H9 (cell line): ENCODE results near the gene NGRN. TPM values are rescaled to one million over a fixed set of nuclear protein-coding genes. Genes with fewer than 3 reads are reported as not detected.

Experiments
- DNase-seq: peaks from one replicate; pipeline ENCODE4 v3.0.0-alpha.2; 2017
- H2AFZ ChIP-seq: one replicate; pipeline ENCODE4 v1.6.1; 2013; ENCODE audit warnings: mild to moderate bottlenecking, low read length, control low read depth, moderate library complexity
- H2AK5ac ChIP-seq: 2 replicates; pipeline ENCODE4 v1.6.1; 2013; ENCODE audit warnings: low read length, control low read depth, mixed read lengths; ENCODE audit not compliant: insufficient read length
- H2BK120ac ChIP-seq: one replicate; pipeline ENCODE4 v1.6.1; 2013; ENCODE audit warnings: low read depth, mild to moderate bottlenecking, low read length, control low read depth, inconsistent platforms; ENCODE audit not compliant: poor library complexity, severe bottlenecking
- H2BK12ac ChIP-seq: 2 replicates; pipeline ENCODE4 v1.6.1; 2013; ENCODE audit warnings: low read length, control low read depth, mixed read lengths, low read depth; ENCODE audit not compliant: insufficient read length
- H2BK15ac ChIP-seq: 2 replicates; pipeline ENCODE4 v1.6.1; 2013; ENCODE audit warnings: low read depth, low read length, control low read depth
- H2BK20ac ChIP-seq: one replicate; pipeline ENCODE4 v1.6.1; 2013; ENCODE audit warnings: low read depth, mild to moderate bottlenecking, low read length, control low read depth, inconsistent platforms; ENCODE audit not compliant: poor library complexity, severe bottlenecking
- H2BK5ac ChIP-seq: 2 replicates; pipeline ENCODE4 v1.6.1; 2013; ENCODE audit warnings: low read length, control low read depth, mixed read lengths; ENCODE audit not compliant: insufficient read length
- H3K14ac ChIP-seq: 2 replicates; pipeline ENCODE4 v1.6.1; 2013; ENCODE audit warnings: low read length, control low read depth; ENCODE audit not compliant: insufficient read depth
- H3K18ac ChIP-seq: 2 replicates; pipeline ENCODE4 v1.6.1; 2013; ENCODE audit warnings: low read depth, mild to moderate bottlenecking, mixed read lengths, low read length, control low read depth; ENCODE audit not compliant: insufficient read length
- H3K23ac ChIP-seq: 2 replicates; pipeline ENCODE4 v1.6.1; 2013; ENCODE audit warnings: low read length, control low read depth, mixed read lengths, low read depth; ENCODE audit not compliant: insufficient read length
- H3K23me2 ChIP-seq: 2 replicates; pipeline ENCODE4 v1.6.1; 2013; ENCODE audit warnings: low read depth, mild to moderate bottlenecking, mixed read lengths, low read length, control low read depth; ENCODE audit not compliant: insufficient read length, poor library complexity, severe bottlenecking
- H3K27ac ChIP-seq: 2 replicates; pipeline ENCODE4 v1.5.1; 2013; ENCODE audit warnings: low read length, control low read depth, mixed read lengths, low read depth; ENCODE audit not compliant: insufficient read length
- H3K27me3 ChIP-seq: 2 replicates; pipeline ENCODE4 v1.6.1; 2013; ENCODE audit warnings: low read length, control low read depth, inconsistent platforms; ENCODE audit not compliant: insufficient read depth
- H3K4ac ChIP-seq: 2 replicates; pipeline ENCODE4 v1.6.1; 2013; ENCODE audit warnings: low read depth, mild to moderate bottlenecking, control low read depth, inconsistent platforms, low read length, moderate library complexity
- H3K4me1 ChIP-seq: 2 replicates; pipeline ENCODE4 v1.6.1; 2013; ENCODE audit warnings: low read length, control low read depth, inconsistent platforms; ENCODE audit not compliant: insufficient read depth
- H3K4me2 ChIP-seq: 2 replicates; pipeline ENCODE4 v1.6.1; 2013; ENCODE audit warnings: low read length, control low read depth, mixed read lengths; ENCODE audit not compliant: insufficient read length, insufficient read depth
- H3K56ac ChIP-seq: 2 replicates; pipeline ENCODE4 v1.6.1; 2013; ENCODE audit warnings: low read depth, mild to moderate bottlenecking, mixed read lengths, low read length, control low read depth; ENCODE audit not compliant: insufficient read length
- H3K79me1 ChIP-seq: 2 replicates; pipeline ENCODE4 v1.6.1; 2013; ENCODE audit warnings: low read depth, mild to moderate bottlenecking, moderate library complexity, low read length, control low read depth, inconsistent platforms; ENCODE audit not compliant: insufficient read depth, poor library complexity, severe bottlenecking
- H3K79me2 ChIP-seq: 2 replicates; pipeline ENCODE4 v1.6.1; 2013; ENCODE audit warnings: low read length, control low read depth, inconsistent platforms; ENCODE audit not compliant: insufficient read depth
- H3K9ac ChIP-seq: 2 replicates; pipeline ENCODE4 v1.6.1; 2013; ENCODE audit warnings: low read length, control low read depth, mixed read lengths; ENCODE audit not compliant: insufficient read length; ENCODE audit errors: extremely low read depth
- H3K9me3 ChIP-seq: one replicate; pipeline ENCODE4 v1.6.1; 2013; ENCODE audit warnings: low read depth, low read length, inconsistent platforms; ENCODE audit not compliant: control insufficient read depth
- H3T11ph ChIP-seq: one replicate; pipeline ENCODE4 v1.6.1; 2013; ENCODE audit warnings: mild to moderate bottlenecking, low read length, control low read depth, inconsistent platforms
- H4K20me1 ChIP-seq: one replicate; pipeline ENCODE4 v1.6.1; 2013; ENCODE audit not compliant: control insufficient read depth, insufficient read length, insufficient read depth
- H4K5ac ChIP-seq: 2 replicates; pipeline ENCODE4 v1.6.1; 2013; ENCODE audit warnings: low read depth, mild to moderate bottlenecking, mixed read lengths, low read length, control low read depth; ENCODE audit not compliant: insufficient read length
- H4K8ac ChIP-seq: replicated peaks from 2 replicates; pipeline ENCODE4 v1.6.1; 2013; ENCODE audit warnings: low read length, control low read depth, mixed read lengths, low read depth; ENCODE audit not compliant: insufficient read length
- H4K91ac ChIP-seq: 2 replicates; pipeline ENCODE4 v1.6.1; 2013; ENCODE audit warnings: low read depth, mild to moderate bottlenecking, moderate library complexity, mixed read lengths, low read length, control low read depth; ENCODE audit not compliant: insufficient read length
- H3K27ac Mint-ChIP-seq, 3 experiments: 2 replicates in 2 of 3; 3 replicates in 1 of 3; pipeline ENCODE4 v1.8.0; 2020 to 2021; ENCODE audit warnings: mixed read lengths in 3 of 3, mild to moderate bottlenecking in 1 of 3, moderate library complexity in 1 of 3
- H3K27me3 Mint-ChIP-seq: 2 replicates; pipeline ENCODE4 v1.8.0; 2021; ENCODE audit warnings: low read depth, mild to moderate bottlenecking, moderate library complexity, mixed read lengths
- H3K36me3 Mint-ChIP-seq, 3 experiments: 2 replicates in 2 of 3; 3 replicates in 1 of 3; pipeline ENCODE4 v1.8.0; 2020 to 2021; ENCODE audit warnings: low read depth in 3 of 3, mixed read lengths in 3 of 3; ENCODE audit not compliant: insufficient read depth in 1 of 3
- H3K4me1 Mint-ChIP-seq, 2 experiments: 2 replicates each; pipeline ENCODE4 v1.8.0; 2020; ENCODE audit warnings: mixed read lengths in 2 of 2
- H3K4me3 Mint-ChIP-seq, 2 experiments: 2 replicates in 1 of 2; 3 replicates in 1 of 2; pipeline ENCODE4 v1.8.0; 2020 to 2021; ENCODE audit warnings: mild to moderate bottlenecking in 2 of 2, mixed read lengths in 2 of 2, moderate library complexity in 1 of 2
- H3K9me3 Mint-ChIP-seq, 2 experiments: 2 replicates in 1 of 2; 3 replicates in 1 of 2; pipeline ENCODE4 v1.8.0; 2020; ENCODE audit warnings: mild to moderate bottlenecking in 2 of 2, mixed read lengths in 2 of 2, moderate library complexity in 1 of 2
- CTCF ChIP-seq: fragments of 200-600 bp; sonication (generic); conservative IDR thresholded peaks from 3 replicates; pipeline ENCODE4 v1.8.0; 2021; ENCODE audit warnings: antibody characterized with exemption, mild to moderate bottlenecking
- WGBS: extraction: QIAGEN DNeasy Blood & Tissue Kit; methylation state at CpG from one replicate; pipeline ENCODE4 v1.1.7; 2013; ENCODE audit warnings: missing lambda C conversion rate, low lambda C conversion rate, mixed read lengths; ENCODE audit not compliant: insufficient read length; ENCODE audit errors: extremely low coverage; 5-methylcytosine and 5-hydroxymethylcytosine counted together
- total RNA-seq: library from RNA; stranded (reverse); gene quantifications from 2 replicates; pipeline ENCODE4 v1.2.1, GENCODE V29; 2021

NGRN gene
- total RNA-seq, 1 experiment from 2014 or later = 79.2 TPM

GRCh38 chr15:90262426-90262825, 3.0 kb upstream of the NGRN start:
- no peak overlapping the region for H3K4me2 ChIP-seq
- no peak overlapping the region for H2AFZ ChIP-seq
- H4K20me1 ChIP-seq = no peaks in the 10 kb centered on the region

More at GRCh38 chr15:90262426-90262825, 3.0 kb upstream of the NGRN start:
- Mint-ChIP-seq H3K4me1 (peaks cover 16 to 23% of the 10 kb centered on the region in 2 experiments), H3K36me3 (peaks cover 5 to 7% (median 6%) of the 10 kb centered on the region in 3 experiments; a peak in 4 of 7 replicates), H3K27me3 (no peaks in the 10 kb centered on the region; the same call in 1 of the 2 replicates), H3K27ac (no peak overlapping the region), H3K9me3 (no peaks in the 10 kb centered on the region), H3K4me3 (no peak overlapping the region)
- no CpG with 5 or more reads among the region's 5 CpGs for WGBS
- H2BK5ac ChIP-seq = no peak overlapping the region
- no peak overlapping the region for H2BK120ac ChIP-seq
- no peak overlapping the region for H2BK12ac ChIP-seq
- no peak overlapping the region for H2AK5ac ChIP-seq
- H3K27ac ChIP-seq = no peak overlapping the region
- no peak overlapping the region for H3K9ac ChIP-seq
- H3K18ac ChIP-seq = no peak overlapping the region
- H2BK15ac ChIP-seq = no peak overlapping the region
- no peaks in the 10 kb centered on the region for H3K79me1 ChIP-seq
- no peak overlapping the region for H3K23ac ChIP-seq
- peaks cover 9% of the 10 kb centered on the region; the same call in 1 of the 2 replicates for H3K79me2 ChIP-seq
- no peak overlapping the region for H4K91ac ChIP-seq
- H4K8ac ChIP-seq = no peak overlapping the region
- no peaks in the 10 kb centered on the region; the same call in 1 of the 2 replicates for H3K27me3 ChIP-seq
- peaks cover 8% of the 10 kb centered on the region for H3K23me2 ChIP-seq
- H3K9me3 ChIP-seq = no peaks in the 10 kb centered on the region
- H3K4ac ChIP-seq = no peak overlapping the region
- H3K4me1 ChIP-seq = no peaks in the 10 kb centered on the region; the same call in 1 of the 2 replicates
- no peak overlapping the region for H3K56ac ChIP-seq
- H3K14ac ChIP-seq = no peak overlapping the region
- no peak overlapping the region for H3T11ph ChIP-seq
- no peak for TF ChIP-seq CTCF
- no peak overlapping the region for H2BK20ac ChIP-seq
- no peak for DNase-seq
- no peak overlapping the region for H4K5ac ChIP-seq
